Esophagus squamous epithelium (tissue), 4 donors: ENCODE measurements around the gene CDKAL1.

Source experiments
- POLR2A ChIP-seq, 4 donors: fragments of 450-650 bp; IDR thresholded peaks; one replicate each; pipeline ENCODE4 v1.6.1; 2017; ENCODE audit warnings: antibody characterized with exemption in 4 of 4, mild to moderate bottlenecking in 4 of 4, moderate library complexity in 3 of 4
- TF ChIP-seq, protein P1 (sequence below), 6 experiments: fragments of 450-650 bp in 4 of 6; fragments of 200-600 bp in 2 of 6; sonication (generic) in 2 of 6; IDR thresholded peaks; one replicate each; pipeline ENCODE4 v1.5.1; 2016 to 2019; ENCODE audit warnings: antibody characterized with exemption in 6 of 6, mild to moderate bottlenecking in 4 of 6, moderate library complexity in 4 of 6

DNA sequence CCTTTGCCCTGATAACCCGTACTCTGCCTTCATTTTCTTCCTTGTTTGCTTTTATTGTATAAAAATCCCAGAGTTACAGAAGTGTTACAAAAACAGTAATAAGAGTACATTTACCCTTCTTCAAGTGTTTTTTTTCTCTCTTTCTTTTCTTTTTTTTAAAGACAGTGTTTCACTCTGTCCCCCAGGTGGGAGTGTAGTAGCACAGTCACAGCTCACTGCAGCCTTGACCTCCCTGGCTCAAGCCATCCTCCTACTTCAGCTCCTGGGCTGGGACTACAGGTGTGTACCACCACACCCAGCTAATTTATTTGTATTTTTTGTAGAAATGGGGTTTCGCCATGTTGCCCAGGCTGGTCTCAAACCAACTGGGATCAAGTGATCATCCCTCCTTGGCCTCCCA, 402.7 kb downstream of the CDKAL1 start:
- TF ChIP-seq, protein P1, sequence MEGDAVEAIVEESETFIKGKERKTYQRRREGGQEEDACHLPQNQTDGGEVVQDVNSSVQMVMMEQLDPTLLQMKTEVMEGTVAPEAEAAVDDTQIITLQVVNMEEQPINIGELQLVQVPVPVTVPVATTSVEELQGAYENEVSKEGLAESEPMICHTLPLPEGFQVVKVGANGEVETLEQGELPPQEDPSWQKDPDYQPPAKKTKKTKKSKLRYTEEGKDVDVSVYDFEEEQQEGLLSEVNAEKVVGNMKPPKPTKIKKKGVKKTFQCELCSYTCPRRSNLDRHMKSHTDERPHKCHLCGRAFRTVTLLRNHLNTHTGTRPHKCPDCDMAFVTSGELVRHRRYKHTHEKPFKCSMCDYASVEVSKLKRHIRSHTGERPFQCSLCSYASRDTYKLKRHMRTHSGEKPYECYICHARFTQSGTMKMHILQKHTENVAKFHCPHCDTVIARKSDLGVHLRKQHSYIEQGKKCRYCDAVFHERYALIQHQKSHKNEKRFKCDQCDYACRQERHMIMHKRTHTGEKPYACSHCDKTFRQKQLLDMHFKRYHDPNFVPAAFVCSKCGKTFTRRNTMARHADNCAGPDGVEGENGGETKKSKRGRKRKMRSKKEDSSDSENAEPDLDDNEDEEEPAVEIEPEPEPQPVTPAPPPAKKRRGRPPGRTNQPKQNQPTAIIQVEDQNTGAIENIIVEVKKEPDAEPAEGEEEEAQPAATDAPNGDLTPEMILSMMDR (IDR thresholded peaks at IDR 0.05) = no peak
- TF ChIP-seq POLR2A (IDR thresholded peaks at IDR 0.05) = no peak
